ENCODE data around the gene SMG1.
"Not testable (repeated sequence)": the region's sequence is repeated elsewhere in the genome, so short reads cannot be mapped to it uniquely, and the experiment has no call there.

The SMG1 gene

GRCh38 chr16:18925986-18926865 lies at the start of gene SMG1:
SMG1 (minus strand) TSS chr16:18926408; CDS start chr16:18926041, 367 bp downstream.
- peak; percentile 92 for DNase-seq

DNA sequence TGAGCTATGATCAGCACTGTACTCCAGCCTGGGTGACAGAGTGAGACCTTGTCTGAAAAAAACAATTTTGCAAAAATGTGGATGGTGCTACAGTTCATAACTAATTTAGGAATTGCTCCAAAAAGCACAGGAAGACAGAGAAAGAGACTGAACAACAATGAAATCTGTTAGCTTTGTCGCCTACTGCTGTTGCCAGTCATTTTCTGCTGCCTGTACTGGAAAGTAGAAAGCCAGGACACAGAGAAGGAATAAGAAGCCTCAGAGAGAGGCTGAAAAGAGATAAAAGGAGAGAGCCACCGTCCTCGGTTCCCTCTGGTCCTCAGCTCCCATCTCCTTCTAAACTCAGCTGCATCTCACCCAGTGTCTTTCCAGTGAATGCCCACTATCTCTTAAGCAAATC lies 48.9 kb upstream of the SMG1 start:
- no peak for DNase-seq

GRCh38 chr16:18969855-18970240 lies 43.6 kb upstream of the SMG1 start:
- DNase-seq: no peak

DNA sequence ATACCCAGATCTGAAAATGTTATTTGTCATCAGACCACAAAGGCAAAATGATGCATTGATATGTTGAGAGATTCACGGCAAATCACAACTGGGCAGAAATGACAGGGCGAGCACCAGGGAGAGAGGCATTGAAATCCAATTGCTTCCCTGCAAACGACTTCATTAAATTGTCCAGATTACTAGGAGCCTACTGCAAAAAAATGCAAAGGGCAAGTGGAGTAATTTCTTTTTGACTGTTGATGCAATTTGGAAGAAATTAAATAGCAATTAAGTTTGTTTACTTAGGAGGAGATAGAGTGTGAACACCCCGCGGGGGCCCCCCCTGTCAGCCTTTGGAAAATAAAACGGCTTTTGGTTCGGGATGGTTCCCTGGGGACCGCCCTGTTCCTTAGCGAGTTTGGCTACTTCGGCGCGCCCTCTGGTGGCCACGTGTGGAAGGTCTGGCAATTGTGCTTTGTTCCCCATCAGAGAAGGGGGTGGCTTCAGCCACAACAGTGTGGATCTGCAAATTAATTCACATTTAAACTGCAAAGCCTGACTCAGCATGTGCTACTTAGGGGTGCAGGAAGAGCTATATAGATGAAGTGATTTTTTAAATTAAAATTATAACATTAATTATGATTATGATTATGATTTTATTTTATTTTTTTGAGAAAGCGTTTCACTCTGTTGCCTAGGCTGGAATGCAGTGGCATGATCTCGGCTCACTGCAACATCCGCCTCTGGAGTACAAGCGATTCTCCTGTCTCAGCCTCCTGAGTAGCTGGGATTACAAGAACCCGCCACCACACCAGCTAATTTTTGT lies 43.0 kb upstream of the SMG1 start:
- peak; percentile 72 for DNase-seq

GRCh38 chr16:18966791-18967190 lies 40.6 kb upstream of the SMG1 start:
- no peak for DNase-seq

DNA sequence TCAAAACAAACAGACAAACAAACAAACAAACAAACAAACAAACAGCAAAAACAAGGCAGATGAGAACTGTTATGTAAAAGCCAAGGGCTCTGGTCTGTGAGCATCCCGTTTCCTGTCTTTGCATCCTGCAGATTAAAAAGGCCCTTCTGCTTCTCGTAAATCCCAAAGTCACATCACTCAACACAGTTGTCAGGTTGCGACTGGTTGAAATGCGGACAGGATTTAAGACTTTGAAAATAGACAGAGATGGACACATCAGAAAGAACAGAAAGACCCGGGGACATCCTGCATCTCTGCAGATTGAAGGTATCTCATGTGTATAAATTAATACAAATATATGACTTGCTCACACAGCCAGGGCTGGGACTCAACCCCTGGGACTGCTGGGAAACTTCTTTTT lies 39.3 kb upstream of the SMG1 start:
- DNase-seq: no peak

- peak; percentile 58 for DNase-seq
Measured at GRCh38 chr16:18959031-18959505, 32.9 kb upstream of the SMG1 start.

DNA sequence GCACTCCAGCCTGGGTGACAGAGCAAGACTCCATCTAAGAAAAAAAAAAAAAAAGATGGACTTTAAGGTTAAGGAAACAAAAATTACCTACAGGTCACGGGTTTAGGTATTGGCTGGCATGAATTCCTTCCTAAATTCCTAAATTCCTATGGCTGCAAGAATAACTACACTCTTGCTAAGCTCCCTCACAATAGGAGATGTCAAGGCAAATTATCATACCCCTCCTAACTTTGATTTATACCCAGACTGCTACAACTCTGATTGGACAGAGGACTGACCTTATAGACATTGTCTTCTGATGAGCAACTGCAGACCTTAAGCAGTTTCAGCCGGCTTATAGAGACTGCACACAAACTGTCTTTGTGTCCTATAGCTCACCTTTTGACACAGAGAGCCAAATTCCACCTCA lies 32.4 kb upstream of the SMG1 start:
- DNase-seq: peak; percentile 20

DNA sequence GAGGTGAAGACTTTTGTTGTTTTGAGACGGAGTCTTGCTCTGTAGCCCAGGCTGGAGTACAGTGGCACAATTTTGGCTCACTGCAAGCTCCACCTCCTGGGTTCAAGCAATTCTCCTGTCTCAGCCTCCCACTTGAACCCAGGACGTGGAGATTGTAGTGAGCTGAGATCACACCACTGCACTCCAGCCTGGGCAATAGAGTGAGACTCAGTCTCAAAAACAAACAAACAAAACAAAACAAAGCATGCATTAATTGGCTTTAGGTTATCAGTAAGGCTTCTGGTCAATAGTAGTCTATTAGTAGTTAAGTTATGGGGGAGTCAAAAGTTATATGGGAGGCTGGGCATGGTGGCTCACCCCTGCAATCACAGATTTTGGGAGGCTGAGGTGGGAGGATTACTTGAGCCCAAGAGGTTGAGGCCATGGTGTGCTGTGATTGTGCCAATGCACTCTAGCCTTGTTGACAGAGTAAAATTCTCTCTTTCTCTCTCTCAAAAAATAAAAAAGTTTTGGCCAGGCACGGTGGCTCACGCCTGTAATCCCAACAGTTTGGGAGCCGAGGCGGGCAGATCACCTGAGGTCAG lies 30.5 kb upstream of the SMG1 start:
- not testable (repeated sequence) for DNase-seq

DNA sequence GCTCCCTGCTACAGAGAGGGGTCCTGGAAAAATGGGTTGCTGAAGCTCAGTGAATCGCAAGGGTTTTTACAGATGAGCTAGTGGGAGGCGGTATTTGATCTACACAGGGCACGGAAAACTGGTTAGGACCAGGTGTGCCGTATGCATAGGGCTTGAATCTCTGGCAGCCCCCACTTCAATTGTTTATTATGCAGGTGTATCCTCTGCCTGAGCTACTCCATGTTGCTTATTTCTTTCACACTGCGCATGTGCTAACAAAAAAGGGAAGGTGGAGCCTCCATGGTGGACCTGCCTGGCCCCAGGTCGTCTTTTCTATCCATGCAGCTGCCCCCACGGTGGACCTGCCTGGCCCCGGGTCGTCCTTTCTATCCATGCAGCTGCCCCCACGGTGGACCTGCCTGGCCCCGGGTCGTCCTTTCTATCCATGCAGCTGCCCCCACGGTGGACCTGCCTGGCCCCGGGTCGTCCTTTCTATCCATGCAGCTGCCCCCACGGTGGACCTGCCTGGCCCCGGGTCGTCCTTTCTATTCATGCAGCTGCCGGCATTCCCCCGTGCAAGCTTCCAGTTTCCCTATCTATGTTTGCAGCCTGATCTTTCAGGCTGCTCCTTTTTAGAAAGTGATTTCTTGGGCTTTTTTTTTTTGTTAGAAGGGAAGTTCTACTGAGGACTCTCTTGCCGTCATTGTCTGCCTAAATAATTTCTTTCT lies 29.8 kb upstream of the SMG1 start:
- not testable (repeated sequence) for DNase-seq

DNA sequence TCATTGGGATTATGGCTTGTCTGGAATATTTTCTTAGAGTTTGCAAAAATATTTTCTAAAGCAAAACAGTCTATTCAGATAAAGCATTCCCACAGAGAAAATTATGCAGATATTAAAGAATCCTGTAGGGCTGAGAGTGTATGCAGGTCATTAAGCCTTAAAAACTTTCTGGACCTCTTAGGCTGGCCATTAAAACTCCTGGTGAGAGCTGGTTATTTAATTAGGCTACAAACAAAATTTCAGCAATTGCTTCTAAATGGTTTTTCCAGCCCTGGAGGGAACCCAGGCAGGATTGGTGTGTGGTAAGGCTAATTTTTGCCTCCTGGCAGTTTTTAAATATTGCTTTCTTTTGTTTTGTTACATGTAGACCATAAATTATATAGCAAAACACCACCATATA lies 27.3 kb upstream of the SMG1 start:
- DNase-seq: no peak

GRCh38 chr16:18950469-18951185 lies 24.4 kb upstream of the SMG1 start:
- DNase-seq: no peak

DNA sequence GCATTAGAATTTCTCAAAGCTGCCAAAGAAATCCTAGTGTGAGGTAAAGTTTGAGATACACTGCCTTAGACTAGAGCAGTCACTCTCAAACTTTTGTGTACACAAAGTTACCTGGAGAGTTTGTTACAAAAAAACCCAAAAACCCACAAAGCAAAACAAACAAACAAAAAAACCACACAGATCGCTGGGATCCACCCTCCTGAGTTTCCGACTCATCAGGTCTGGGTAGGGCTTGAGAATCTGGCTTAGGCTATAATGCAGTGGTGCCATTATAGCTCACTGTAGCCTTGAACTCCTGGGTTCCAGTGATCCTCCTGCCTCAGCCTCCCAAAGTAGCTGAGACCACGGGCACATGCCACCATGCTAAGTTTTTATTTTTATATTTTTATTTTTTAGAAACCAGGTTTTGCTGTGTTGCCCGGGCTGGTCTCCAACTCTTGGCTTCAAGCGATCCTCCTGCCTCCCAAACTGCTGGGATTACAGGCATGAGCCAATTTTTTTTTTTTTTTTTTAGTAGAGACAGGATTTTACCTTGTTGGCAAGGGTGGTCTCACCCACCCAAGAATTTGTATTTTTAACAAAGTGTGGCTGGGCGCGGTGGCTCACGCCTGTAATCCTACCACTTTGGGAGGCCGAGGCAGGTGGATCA lies 22.3 kb upstream of the SMG1 start:
- no peak for DNase-seq

DNA sequence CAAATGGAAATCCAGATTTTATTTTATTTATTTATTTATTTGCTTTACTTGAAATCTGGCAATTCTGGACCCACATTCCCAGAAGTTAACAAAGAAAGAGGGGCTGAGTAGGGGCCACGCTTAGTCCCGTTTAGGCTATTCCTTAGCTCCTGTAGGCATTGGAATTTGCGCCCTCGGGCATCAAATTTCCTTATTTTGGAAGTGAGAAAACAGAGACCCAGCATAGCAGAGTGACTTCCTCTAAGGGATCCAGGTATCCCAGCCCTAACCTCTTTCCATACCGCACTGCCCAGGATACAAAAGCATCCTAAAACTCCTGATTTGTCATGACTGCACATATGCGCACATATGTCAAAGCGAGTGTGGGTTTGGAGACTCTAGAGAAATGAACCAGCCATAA lies 19.0 kb upstream of the SMG1 start:
- DNase-seq: no peak

GRCh38 chr16:18943414-18943813 lies 17.2 kb upstream of the SMG1 start:
- no peak for DNase-seq

DNA sequence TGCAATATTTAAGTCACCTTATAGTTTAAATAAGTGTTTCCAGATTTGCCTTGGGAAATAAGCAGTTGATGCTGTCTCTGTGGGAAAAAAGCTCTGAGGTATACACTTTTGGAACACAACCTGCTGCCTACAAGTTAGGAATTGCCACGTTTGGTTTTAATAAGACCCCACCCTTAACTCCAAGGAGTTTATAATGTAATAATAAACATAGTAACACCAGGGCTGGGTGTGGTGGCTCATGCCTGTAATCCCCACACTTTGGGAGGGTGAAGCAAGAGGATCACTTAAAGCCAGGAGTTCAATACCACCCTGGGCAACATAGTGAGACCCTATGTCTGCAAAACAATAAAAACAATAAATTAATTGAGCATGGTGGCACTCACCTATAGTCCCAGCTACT lies 15.9 kb upstream of the SMG1 start:
- no peak for DNase-seq

DNA sequence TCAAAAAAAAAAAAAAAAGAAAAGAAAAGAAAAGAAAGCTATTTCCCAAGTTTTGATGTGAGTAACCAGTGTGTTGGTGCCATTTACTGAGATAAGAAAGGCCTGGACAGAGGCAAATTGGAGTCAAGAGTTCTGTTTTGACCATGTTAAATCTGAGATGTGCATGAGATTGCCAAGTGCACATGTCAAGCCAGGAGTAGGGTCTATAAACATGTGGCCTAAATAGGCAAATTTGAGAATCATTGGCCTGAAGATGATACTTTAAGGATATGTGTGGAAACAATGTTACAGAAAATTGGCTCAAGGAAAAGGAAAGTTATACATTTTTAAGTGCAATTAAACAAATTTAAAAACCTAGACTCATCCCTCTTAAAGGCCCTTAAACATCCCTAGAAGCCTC lies 15.3 kb upstream of the SMG1 start:
- no peak for DNase-seq

DNA sequence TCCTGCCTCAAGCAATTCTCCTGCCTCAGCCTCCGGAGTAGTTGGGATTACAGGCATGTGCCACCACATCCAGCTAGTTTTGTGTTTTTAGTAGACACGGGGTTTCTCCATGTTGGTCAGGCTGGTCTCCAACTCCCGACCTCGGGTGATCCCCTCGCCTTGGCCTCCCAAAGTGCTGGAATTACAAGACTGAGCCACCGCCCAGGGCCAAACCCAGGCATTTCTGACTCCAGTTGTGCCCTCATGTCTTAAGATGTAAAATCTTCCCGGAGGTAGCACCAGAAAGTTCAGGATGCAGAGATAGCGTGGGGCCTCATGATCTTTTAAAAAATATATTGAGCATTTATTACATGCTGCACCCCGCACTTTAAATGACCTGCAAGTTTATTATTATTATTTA lies 12.8 kb upstream of the SMG1 start:
- DNase-seq: no peak

- DNase-seq: no peak
Measured at GRCh38 chr16:18937390-18937789, 11.2 kb upstream of the SMG1 start.

GRCh38 chr16:18936727-18937340 lies 10.6 kb upstream of the SMG1 start:
- no peak for DNase-seq

- DNase-seq: no peak
Measured at GRCh38 chr16:18933501-18933900, 7.3 kb upstream of the SMG1 start.

Data from fibroblast of skin of right biceps (primary cell).